Measurements from ENCODE around the gene SLC25A20.

The SLC25A20 gene

GRCh38 chr3:48899273-48899672, 591 bp upstream of the SLC25A20 start:
- no peak for DNase-seq

- peak in 2 of 58 donors; percentile 5 to 6 for DNase-seq
Observed at GRCh38 chr3:48897460-48898376, 964 bp downstream of the SLC25A20 start.

- DNase-seq, result no peak
Observed at GRCh38 chr3:48896936-48897335, 1.7 kb downstream of the SLC25A20 start.

GRCh38 chr3:48894516-48894915, 4.2 kb downstream of the SLC25A20 start:
- no peak for DNase-seq

- no peak for DNase-seq
Observed at GRCh38 chr3:48891606-48892005, 7.1 kb downstream of the SLC25A20 start.

GRCh38 chr3:48885753-48886152, 12.9 kb downstream of the SLC25A20 start:
- DNase-seq, result no peak

- no peak for DNase-seq
Observed at GRCh38 chr3:48881652-48882114, 17.0 kb downstream of the SLC25A20 start.

GRCh38 chr3:48881006-48881405, 17.7 kb downstream of the SLC25A20 start:
- DNase-seq, result no peak

GRCh38 chr3:48879994-48880377, 18.7 kb downstream of the SLC25A20 start:
- DNase-seq, result no peak

GRCh38 chr3:48879307-48879993, 19.2 kb downstream of the SLC25A20 start:
- DNase-seq, result no peak

- no peak for DNase-seq
Observed at GRCh38 chr3:48877671-48878070, 21.0 kb downstream of the SLC25A20 start.

GRCh38 chr3:48863122-48863521, 35.6 kb downstream of the SLC25A20 start:
- no peak for DNase-seq

- DNase-seq, result no peak
Observed at GRCh38 chr3:48859206-48859605, 39.5 kb downstream of the SLC25A20 start.

GRCh38 chr3:48858709-48859108, 40.0 kb downstream of the SLC25A20 start:
- DNase-seq, result no peak

- no peak for DNase-seq
Observed at GRCh38 chr3:48857641-48858040, 41.0 kb downstream of the SLC25A20 start.

- peak in 41 of 58 donors; percentile 3 to 65 (median 18) for DNase-seq
Observed at GRCh38 chr3:48856469-48856868, 42.2 kb downstream of the SLC25A20 start.

- DNase-seq, result no peak
Observed at GRCh38 chr3:48855681-48856447, 42.8 kb downstream of the SLC25A20 start.

GRCh38 chr3:48852151-48852550, 46.5 kb downstream of the SLC25A20 start:
- DNase-seq, result no peak

- DNase-seq, result peak in 43 of 58 donors; percentile 3 to 64 (median 27)
Observed at GRCh38 chr3:48851407-48851806, 47.3 kb downstream of the SLC25A20 start.

GRCh38 chr3:48848816-48849515, 49.7 kb downstream of the SLC25A20 start:
- peak in 1 of 58 donors; percentile 4 for DNase-seq
